ENCODE data around the gene PDSS2.
A peak's percentile ranks its signal among the peaks of the same experiment; 100 is the strongest.

The PDSS2 gene, protein sequence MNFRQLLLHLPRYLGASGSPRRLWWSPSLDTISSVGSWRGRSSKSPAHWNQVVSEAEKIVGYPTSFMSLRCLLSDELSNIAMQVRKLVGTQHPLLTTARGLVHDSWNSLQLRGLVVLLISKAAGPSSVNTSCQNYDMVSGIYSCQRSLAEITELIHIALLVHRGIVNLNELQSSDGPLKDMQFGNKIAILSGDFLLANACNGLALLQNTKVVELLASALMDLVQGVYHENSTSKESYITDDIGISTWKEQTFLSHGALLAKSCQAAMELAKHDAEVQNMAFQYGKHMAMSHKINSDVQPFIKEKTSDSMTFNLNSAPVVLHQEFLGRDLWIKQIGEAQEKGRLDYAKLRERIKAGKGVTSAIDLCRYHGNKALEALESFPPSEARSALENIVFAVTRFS

DNA sequence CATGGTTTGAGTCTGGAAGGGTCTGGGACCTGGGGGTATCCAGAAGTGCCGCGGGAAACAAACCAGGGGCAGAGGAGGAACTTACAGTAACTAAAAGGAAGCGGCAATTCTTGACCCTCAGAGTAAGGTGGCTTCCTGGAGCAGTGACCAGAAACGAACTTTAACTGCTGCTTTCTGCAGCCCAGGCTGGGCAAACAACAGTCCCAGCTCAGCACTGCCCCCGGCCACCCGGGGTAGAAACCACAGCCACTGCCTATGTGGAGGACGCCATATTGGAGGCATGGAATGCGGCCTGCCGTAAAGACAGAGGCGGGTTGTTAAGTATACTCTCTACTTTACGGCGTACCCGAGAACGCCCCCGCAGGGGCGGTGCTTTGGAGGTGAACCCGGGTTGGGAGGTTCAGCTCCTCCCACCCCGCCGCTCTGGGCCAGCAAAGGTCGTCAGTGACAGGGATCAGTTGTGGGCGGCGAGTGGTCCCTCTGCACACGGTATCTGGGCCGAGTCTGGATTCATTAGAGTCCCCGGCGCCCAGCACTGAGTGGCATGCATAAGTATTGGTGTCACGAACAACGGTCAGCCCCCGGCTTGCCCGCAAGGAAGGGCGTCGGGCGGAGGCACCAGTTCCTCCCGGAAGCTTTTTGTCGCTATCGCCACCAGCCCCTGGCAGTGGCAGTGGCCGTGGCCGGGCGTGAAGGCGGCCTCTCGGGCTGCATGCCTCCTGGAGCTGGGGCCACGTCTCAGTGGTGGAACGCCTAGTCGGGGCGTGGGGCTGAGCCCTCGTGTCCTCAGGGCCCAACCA lies at the start of gene PDSS2:
Gene PDSS2, minus strand, starts transcription at position 282 of the 800 bp plus-strand sequence. Its CDS starts 279 bp downstream, at position 3.
- no peaks in the 10 kb centered on the region for H4K20me1 ChIP-seq (ENCODE audit: low read depth, low read length)
- peak within 1 kb of the TSS; percentile 96 for H3K4me2 ChIP-seq (ENCODE audit: low read depth, low read length, poor library complexity, severe bottlenecking)
- peak within 1 kb of the TSS; percentile 80 for H3K4me3 ChIP-seq (ENCODE audit: insufficient read depth, low read length, poor library complexity, severe bottlenecking)
- no peaks in the 10 kb centered on the region for H3K36me3 ChIP-seq (ENCODE audit: low read length)
- peak within 1 kb of the TSS; percentile 85 for H3K27ac ChIP-seq (ENCODE audit: low read depth, low read length)
- H3K9ac ChIP-seq (ENCODE audit: low read length) = peak within 1 kb of the TSS; percentile 76
- H3K27me3 ChIP-seq (ENCODE audit: low read length) = no peaks in the 10 kb centered on the region
- TF ChIP-seq, protein P1, sequence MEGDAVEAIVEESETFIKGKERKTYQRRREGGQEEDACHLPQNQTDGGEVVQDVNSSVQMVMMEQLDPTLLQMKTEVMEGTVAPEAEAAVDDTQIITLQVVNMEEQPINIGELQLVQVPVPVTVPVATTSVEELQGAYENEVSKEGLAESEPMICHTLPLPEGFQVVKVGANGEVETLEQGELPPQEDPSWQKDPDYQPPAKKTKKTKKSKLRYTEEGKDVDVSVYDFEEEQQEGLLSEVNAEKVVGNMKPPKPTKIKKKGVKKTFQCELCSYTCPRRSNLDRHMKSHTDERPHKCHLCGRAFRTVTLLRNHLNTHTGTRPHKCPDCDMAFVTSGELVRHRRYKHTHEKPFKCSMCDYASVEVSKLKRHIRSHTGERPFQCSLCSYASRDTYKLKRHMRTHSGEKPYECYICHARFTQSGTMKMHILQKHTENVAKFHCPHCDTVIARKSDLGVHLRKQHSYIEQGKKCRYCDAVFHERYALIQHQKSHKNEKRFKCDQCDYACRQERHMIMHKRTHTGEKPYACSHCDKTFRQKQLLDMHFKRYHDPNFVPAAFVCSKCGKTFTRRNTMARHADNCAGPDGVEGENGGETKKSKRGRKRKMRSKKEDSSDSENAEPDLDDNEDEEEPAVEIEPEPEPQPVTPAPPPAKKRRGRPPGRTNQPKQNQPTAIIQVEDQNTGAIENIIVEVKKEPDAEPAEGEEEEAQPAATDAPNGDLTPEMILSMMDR (IDR thresholded peaks at IDR 0.05; ENCODE audit: insufficient read depth, low read length, poor library complexity, severe bottlenecking) = peak; percentile 42
- no peak for TF ChIP-seq EZH2phosphoT487 (conservative IDR thresholded peaks at IDR 0.05; ENCODE audit: low read length)
- H2AFZ ChIP-seq (ENCODE audit: low read depth, low read length, severe bottlenecking) = peak within 1 kb of the TSS; percentile 85
- H3K79me2 ChIP-seq (ENCODE audit: insufficient read depth, low read length) = peaks cover 38% of the 10 kb centered on the region
- H3K9me2 ChIP-seq (replicated peaks; ENCODE audit: insufficient read depth, low read length) = no peaks in the 10 kb centered on the region
- no peaks in the 10 kb centered on the region for H3K9me3 ChIP-seq (ENCODE audit: insufficient read depth, low read length)
- peaks cover 18% of the 10 kb centered on the region for H3F3A ChIP-seq (ENCODE audit: insufficient read depth)

DNA sequence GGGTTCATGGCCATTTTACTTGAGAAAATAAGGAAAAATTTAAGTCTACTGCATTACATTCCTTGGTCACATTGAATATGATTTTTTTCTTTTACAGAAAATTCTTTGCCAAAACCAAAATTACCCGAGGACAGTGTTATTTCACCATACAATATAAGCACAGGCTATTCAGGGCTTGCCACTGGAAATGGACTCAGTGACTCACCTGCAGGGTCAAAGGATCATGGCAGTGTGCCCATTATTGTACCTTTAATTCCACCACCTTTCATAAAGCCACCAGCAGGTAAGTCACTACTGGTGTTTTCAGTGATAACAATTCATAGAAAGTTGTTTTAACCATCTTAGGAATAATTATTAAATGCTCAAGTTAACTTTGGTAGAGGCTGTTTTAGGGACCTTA lies 46.8 kb upstream of the PDSS2 start:
- peaks cover 62% of the 10 kb centered on the region for H3K79me2 ChIP-seq (ENCODE audit: insufficient read depth, low read length)
- no peak overlapping the region for H2AFZ ChIP-seq (ENCODE audit: low read depth, low read length, severe bottlenecking)
- H3K27me3 ChIP-seq (ENCODE audit: low read length) = no peaks in the 10 kb centered on the region
- H3F3A ChIP-seq (ENCODE audit: insufficient read depth) = no peaks in the 10 kb centered on the region; the same call in 1 of the 2 replicates
- H3K36me3 ChIP-seq (ENCODE audit: low read length) = peaks cover 13% of the 10 kb centered on the region; the same call in 1 of the 2 replicates
- H3K9me3 ChIP-seq (ENCODE audit: insufficient read depth, low read length) = no peaks in the 10 kb centered on the region
- H3K9me2 ChIP-seq (replicated peaks; ENCODE audit: insufficient read depth, low read length) = no peaks in the 10 kb centered on the region
- H4K20me1 ChIP-seq (ENCODE audit: low read depth, low read length) = no peaks in the 10 kb centered on the region
- H3K27ac ChIP-seq (ENCODE audit: low read depth, low read length) = no peak overlapping the region
- no peak overlapping the region for H3K9ac ChIP-seq (ENCODE audit: low read length)
- no peak overlapping the region for H3K4me3 ChIP-seq (ENCODE audit: insufficient read depth, low read length, poor library complexity, severe bottlenecking)
- TF ChIP-seq, protein P1 (IDR thresholded peaks at IDR 0.05; ENCODE audit: insufficient read depth, low read length, poor library complexity, severe bottlenecking) = no peak
- TF ChIP-seq EZH2phosphoT487 (conservative IDR thresholded peaks at IDR 0.05; ENCODE audit: low read length) = no peak
- H3K4me2 ChIP-seq (ENCODE audit: low read depth, low read length, poor library complexity, severe bottlenecking) = no peak overlapping the region

DNA sequence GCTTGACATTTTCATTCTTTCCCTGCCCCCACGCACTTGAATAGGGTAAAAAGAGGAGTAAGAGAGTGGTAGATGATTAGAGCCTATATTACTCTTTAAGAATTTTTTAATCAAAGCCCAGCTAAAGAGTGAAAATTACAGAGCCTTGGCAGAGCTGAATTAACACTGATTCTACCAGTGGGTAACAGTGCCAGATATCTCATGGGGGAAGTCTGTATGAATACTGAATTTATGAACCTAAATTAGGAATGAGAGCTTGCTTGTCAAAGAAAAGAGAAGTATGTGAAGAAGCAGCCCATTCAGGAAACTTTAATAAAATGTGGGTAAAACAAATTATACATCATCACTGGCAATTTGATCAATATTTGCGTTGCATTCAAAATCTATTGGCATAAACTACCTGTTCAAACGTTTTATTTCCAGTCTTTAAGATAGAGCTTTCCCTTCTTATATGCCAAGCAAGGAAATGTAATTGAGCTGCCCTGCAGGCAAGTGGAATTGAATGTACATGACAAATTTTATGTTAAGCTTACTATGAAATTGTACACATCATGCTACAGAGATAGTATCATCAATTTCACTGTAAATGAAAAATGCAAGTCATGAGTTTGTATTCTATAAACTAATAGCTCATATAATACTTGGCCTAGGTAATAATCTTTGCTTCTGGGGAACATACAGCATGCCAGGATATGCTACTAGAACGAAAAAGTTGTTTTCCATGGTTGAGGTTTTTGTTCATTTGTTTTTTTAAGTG lies 45.1 kb upstream of the PDSS2 start:
- Histone ChIP-seq H3K36me3 (ENCODE audit: low read length) (peaks cover 6% of the 10 kb centered on the region; the same call in 1 of the 2 replicates), H3K79me2 (ENCODE audit: insufficient read depth, low read length) (peaks cover 69% of the 10 kb centered on the region), H3K4me2 (ENCODE audit: low read depth, low read length, poor library complexity, severe bottlenecking) (no peak overlapping the region), H4K20me1 (ENCODE audit: low read depth, low read length) (no peaks in the 10 kb centered on the region), H3K27ac (ENCODE audit: low read depth, low read length) (no peak overlapping the region), H3K9me3 (ENCODE audit: insufficient read depth, low read length) (no peaks in the 10 kb centered on the region), H3K27me3 (ENCODE audit: low read length) (no peaks in the 10 kb centered on the region), H3K9ac (ENCODE audit: low read length) (no peak overlapping the region), H3K4me3 (ENCODE audit: insufficient read depth, low read length, poor library complexity, severe bottlenecking) (no peak overlapping the region), H3F3A (ENCODE audit: insufficient read depth) (no peaks in the 10 kb centered on the region; the same call in 1 of the 2 replicates), H3K9me2 (replicated peaks; ENCODE audit: insufficient read depth, low read length) (no peaks in the 10 kb centered on the region), H2AFZ (ENCODE audit: low read depth, low read length, severe bottlenecking) (no peak overlapping the region)
- no peak for TF ChIP-seq EZH2phosphoT487 (conservative IDR thresholded peaks at IDR 0.05; ENCODE audit: low read length)
- TF ChIP-seq, protein P1 (IDR thresholded peaks at IDR 0.05; ENCODE audit: insufficient read depth, low read length, poor library complexity, severe bottlenecking) = no peak

All from SU-DHL-6 (cell line).